ENCODE measurements around the gene EXT2. TPM values are rescaled to one million over a fixed set of nuclear protein-coding genes. Genes with fewer than 3 reads are reported as not detected.

Gene EXT2
- total RNA-seq, 1 experiment from 2014 or later: 42.9 TPM

- no peak overlapping the region for H3K4me2 ChIP-seq (ENCODE audit: insufficient read depth, insufficient read length, low read length)
- H3T11ph ChIP-seq (ENCODE audit: low read length): no peak overlapping the region
- Mint-ChIP-seq H3K4me1 (peaks cover 3 to 12% of the 10 kb centered on the region in 2 experiments; a peak in 3 of 4 replicates), H3K9me3 (no peaks in the 10 kb centered on the region), H3K27me3 (ENCODE audit: low read depth) (peaks cover 5% of the 10 kb centered on the region), H3K27ac (no peak overlapping the region; a peak in 1 of 7 replicates), H3K4me3 (no peak overlapping the region), H3K36me3 (ENCODE audit: insufficient read depth in 1 of 3, low read depth in 3 of 3) (no peaks in the 10 kb centered on the region)
- H3K23ac ChIP-seq (ENCODE audit: insufficient read length, low read depth, low read length): no peak overlapping the region
- no peaks in the 10 kb centered on the region for H3K4me1 ChIP-seq (ENCODE audit: insufficient read depth, low read length)
- no peak for DNase-seq
- H2BK120ac ChIP-seq (ENCODE audit: low read depth, low read length, poor library complexity, severe bottlenecking): no peak overlapping the region
- H3K23me2 ChIP-seq (ENCODE audit: insufficient read length, low read depth, low read length, poor library complexity, severe bottlenecking): no peaks in the 10 kb centered on the region
- H3K56ac ChIP-seq (ENCODE audit: insufficient read length, low read depth, low read length): no peak overlapping the region
- TF ChIP-seq CTCF (conservative IDR thresholded peaks at IDR 0.05): no peak
- H3K4ac ChIP-seq (ENCODE audit: low read depth, low read length): no peak overlapping the region
- no peaks in the 10 kb centered on the region for H3K9me3 ChIP-seq (ENCODE audit: control insufficient read depth, low read depth, low read length)
- H2AFZ ChIP-seq (ENCODE audit: low read length): no peak overlapping the region
- H3K79me1 ChIP-seq (ENCODE audit: insufficient read depth, low read depth, low read length, poor library complexity, severe bottlenecking): no peaks in the 10 kb centered on the region
- no peak overlapping the region for H3K9ac ChIP-seq (ENCODE audit: extremely low read depth, insufficient read length, low read length)
- H3K14ac ChIP-seq (ENCODE audit: insufficient read depth, low read length): no peak overlapping the region; the same call in 1 of the 2 replicates
- H4K20me1 ChIP-seq (ENCODE audit: control insufficient read depth, insufficient read depth, insufficient read length): no peaks in the 10 kb centered on the region
- H4K8ac ChIP-seq (replicated peaks; ENCODE audit: insufficient read length, low read depth, low read length): no peak overlapping the region
- no peak overlapping the region for H2AK5ac ChIP-seq (ENCODE audit: insufficient read length, low read length)
- no peak overlapping the region for H4K5ac ChIP-seq (ENCODE audit: insufficient read length, low read depth, low read length)
- H2BK15ac ChIP-seq (ENCODE audit: low read depth, low read length): no peak overlapping the region
- H2BK12ac ChIP-seq (ENCODE audit: insufficient read length, low read depth, low read length): no peak overlapping the region
- no peak overlapping the region for H2BK20ac ChIP-seq (ENCODE audit: low read depth, low read length, poor library complexity, severe bottlenecking)
- no peak overlapping the region for H3K18ac ChIP-seq (ENCODE audit: insufficient read length, low read depth, low read length)
- no peaks in the 10 kb centered on the region for H3K27me3 ChIP-seq (ENCODE audit: insufficient read depth, low read length)
- H3K27ac ChIP-seq (ENCODE audit: insufficient read length, low read depth, low read length): no peak overlapping the region
- no peaks in the 10 kb centered on the region for H3K79me2 ChIP-seq (ENCODE audit: insufficient read depth, low read length)
- no CpG with 5 or more reads among the region's 17 CpGs for WGBS (ENCODE audit: extremely low coverage, insufficient read length, low lambda C conversion rate)
- H4K91ac ChIP-seq (ENCODE audit: insufficient read length, low read depth, low read length): no peak overlapping the region
- no peak overlapping the region for H2BK5ac ChIP-seq (ENCODE audit: insufficient read length, low read length)
Observed at GRCh38 chr11:44269369-44270351, 174.2 kb downstream of the EXT2 start.
